Neutrophil (primary cell): ENCODE measurements around the gene FURIN.
"Not testable (repeated sequence)": the region's sequence is repeated elsewhere in the genome, so short reads cannot be mapped to it uniquely, and the experiment has no call there.

ENCODE experiments used
- H3K27ac ChIP-seq: fragments of 200-600 bp; sonication (generic); 2 replicates; pipeline ENCODE4 v1.5.1; 2016; ENCODE audit warnings: mild to moderate bottlenecking, moderate library complexity
- H3K27me3 ChIP-seq: fragments of 200-600 bp; sonication (generic); 2 replicates; pipeline ENCODE4 v1.6.0; 2016; ENCODE audit warnings: mild to moderate bottlenecking
- H3K36me3 ChIP-seq: fragments of 200-600 bp; sonication (generic); 2 replicates; pipeline ENCODE4 v1.5.1; 2017
- H3K4me1 ChIP-seq, 2 experiments: fragments of 200-600 bp in 1 of 2; sonication (generic) in 1 of 2; 1 replicate in 1 of 2; 2 replicates in 1 of 2; pipeline versions ENCODE4 v1.5.1 to v1.6.1; 2013 to 2016; ENCODE audit warnings: low read depth in 1 of 2, low read length in 1 of 2, mild to moderate bottlenecking in 1 of 2, moderate library complexity in 1 of 2; ENCODE audit not compliant: control insufficient read depth in 1 of 2, insufficient read depth in 1 of 2
- H3K4me3 ChIP-seq, 2 experiments: fragments of 200-600 bp in 1 of 2; sonication (generic) in 1 of 2; 1 replicate in 1 of 2; 2 replicates in 1 of 2; pipeline ENCODE4 v1.5.1; 2013 to 2016; ENCODE audit warnings: low read depth in 1 of 2, low read length in 1 of 2, mild to moderate bottlenecking in 1 of 2, moderate library complexity in 1 of 2
- H3K9me3 ChIP-seq: fragments of 200-600 bp; sonication (generic); 2 replicates; pipeline ENCODE4 v1.5.1; 2016
- CTCF ChIP-seq: fragments of 200-600 bp; sonication (generic); IDR thresholded peaks from 2 replicates; pipeline ENCODE4 v1.5.1; 2016; ENCODE audit warnings: antibody characterized with exemption

FURIN gene

GRCh38 chr15:90823455-90823974, 44.9 kb upstream of the FURIN start:
- Histone ChIP-seq H3K4me3 (no peak overlapping the region), H3K9me3 (no peaks in the 10 kb centered on the region), H3K36me3 (no peaks in the 10 kb centered on the region), H3K27ac (no peak overlapping the region), H3K27me3 (no peaks in the 10 kb centered on the region), H3K4me1 (peaks cover 13 to 20% of the 10 kb centered on the region in 2 experiments)
- TF ChIP-seq CTCF, result no peak

GRCh38 chr15:90825115-90825899, 43.1 kb upstream of the FURIN start:
- peaks cover 26 to 33% of the 10 kb centered on the region in 2 experiments for H3K4me1 ChIP-seq
- H3K9me3 ChIP-seq, H3K27me3 ChIP-seq, H3K36me3 ChIP-seq, H3K4me3 ChIP-seq, H3K27ac ChIP-seq: not testable (repeated sequence)

DNA sequence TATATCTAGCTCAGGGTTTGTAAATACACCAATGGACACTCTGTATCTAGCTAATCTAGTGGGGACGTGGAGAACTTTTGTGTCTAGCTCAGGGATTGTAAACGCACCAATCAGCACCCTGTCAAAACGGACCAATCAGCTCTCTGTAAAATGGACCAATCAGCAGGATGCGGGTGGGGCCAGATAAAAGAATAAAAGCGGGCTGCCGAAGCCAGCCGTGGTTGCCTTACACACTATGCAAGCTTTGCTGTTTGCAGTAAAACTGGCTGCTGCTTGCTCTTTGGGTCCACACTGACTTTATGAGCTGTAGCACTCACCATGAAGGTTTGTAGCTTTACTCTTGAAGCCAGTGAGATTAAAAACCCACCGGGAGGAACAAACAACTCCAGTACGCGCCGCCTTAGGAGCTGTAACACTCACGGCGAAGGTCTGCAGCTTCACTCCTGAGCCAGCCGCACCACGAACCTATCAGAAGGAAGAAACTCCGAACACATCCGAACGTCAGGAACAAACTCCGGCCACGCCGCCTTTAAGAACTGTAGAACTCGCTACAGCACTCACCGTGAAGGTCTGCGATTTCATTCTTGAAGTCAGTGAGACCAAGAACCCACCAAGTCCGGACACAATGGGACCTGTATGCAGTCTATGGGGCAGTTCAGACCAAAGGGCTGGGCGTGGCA, 42.0 kb upstream of the FURIN start:
- not testable (repeated sequence) for H3K27ac ChIP-seq, H3K36me3 ChIP-seq, H3K27me3 ChIP-seq, H3K9me3 ChIP-seq, H3K4me3 ChIP-seq
- peaks cover 36 to 43% of the 10 kb centered on the region in 2 experiments for H3K4me1 ChIP-seq

GRCh38 chr15:90826886-90827435, 41.4 kb upstream of the FURIN start:
- Histone ChIP-seq H3K27ac (no peak overlapping the region), H3K9me3 (no peaks in the 10 kb centered on the region), H3K4me1 (peaks cover 40 to 50% of the 10 kb centered on the region in 2 experiments), H3K4me3 (no peak overlapping the region), H3K36me3 (no peaks in the 10 kb centered on the region), H3K27me3 (no peaks in the 10 kb centered on the region)
- no peak for TF ChIP-seq CTCF

DNA sequence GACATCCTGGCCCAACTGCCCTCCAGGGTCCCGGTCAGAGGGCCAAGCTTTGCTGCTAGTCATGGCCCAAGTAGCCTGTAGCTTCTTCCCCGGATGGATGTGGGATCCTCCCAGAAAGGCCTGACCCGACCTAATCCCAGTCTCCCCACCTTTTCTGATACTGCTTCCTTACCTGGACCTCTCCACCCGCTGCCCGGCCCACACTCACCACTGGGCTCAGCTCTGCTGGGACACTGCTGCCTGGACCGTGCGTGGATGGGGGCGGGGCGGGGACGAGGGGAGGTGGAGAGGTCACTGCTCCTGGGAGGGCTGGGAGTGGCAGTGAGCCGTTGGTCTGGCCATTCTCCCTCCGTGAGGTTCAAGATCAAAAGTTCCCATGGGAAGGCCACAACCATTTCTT, 40.3 kb upstream of the FURIN start:
- Histone ChIP-seq H3K27ac (no peak overlapping the region), H3K4me3 (no peak overlapping the region), H3K4me1 (peaks cover 45 to 57% of the 10 kb centered on the region in 2 experiments), H3K27me3 (no peaks in the 10 kb centered on the region), H3K9me3 (no peaks in the 10 kb centered on the region), H3K36me3 (no peaks in the 10 kb centered on the region)
- TF ChIP-seq CTCF, result no peak

DNA sequence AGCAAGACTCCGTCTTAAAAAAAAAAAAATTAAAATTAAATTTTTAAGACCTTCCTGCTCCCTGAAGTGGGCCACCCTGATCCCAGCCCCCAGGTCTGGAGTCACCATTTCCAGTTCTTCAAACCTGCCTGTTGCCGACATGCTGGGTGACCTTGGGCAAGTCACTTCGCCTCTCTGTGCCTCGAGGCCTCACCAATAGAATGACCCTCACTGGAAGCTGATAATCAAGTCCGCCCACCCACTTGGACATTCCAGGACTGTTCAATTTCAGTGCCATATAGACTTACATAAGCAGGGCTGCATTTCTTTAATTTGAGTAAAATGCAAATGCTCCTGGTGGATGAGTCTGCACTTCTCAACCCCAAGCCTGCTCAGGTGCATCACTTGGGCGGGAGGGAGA, 39.3 kb upstream of the FURIN start:
- Histone ChIP-seq H3K36me3 (no peaks in the 10 kb centered on the region), H3K27ac (peak overlapping the region; percentile 94), H3K9me3 (no peaks in the 10 kb centered on the region), H3K4me1 (peaks cover 40 to 49% of the 10 kb centered on the region in 2 experiments), H3K27me3 (no peaks in the 10 kb centered on the region), H3K4me3 (peak overlapping the region; percentile 52 to 56)
- no peak for TF ChIP-seq CTCF
